D721Med (cell line): ENCODE measurements around the gene GRK7.
"Not testable (repeated sequence)": the region's sequence is repeated elsewhere in the genome, so short reads cannot be mapped to it uniquely, and the experiment has no call there.

Source experiments
- DNase-seq: peaks from one replicate; pipeline ENCODE4 v3.0.0; 2011; ENCODE audit warnings: low spot score; ENCODE audit not compliant: insufficient read length
- FAIRE-seq: peaks from 2 replicates; lab custom pipeline; 2011; peaks lifted over from hg19 to GRCh38; lab: Jason Lieb, UNC
- TF ChIP-seq, protein P1 (sequence below): IDR thresholded peaks from 2 replicates; pipeline ENCODE4 v1.5.1; 2012; ENCODE audit warnings: mild to moderate bottlenecking, control low read depth; ENCODE audit not compliant: insufficient read depth; ENCODE audit errors: missing control alignments

GRK7 gene

DNA sequence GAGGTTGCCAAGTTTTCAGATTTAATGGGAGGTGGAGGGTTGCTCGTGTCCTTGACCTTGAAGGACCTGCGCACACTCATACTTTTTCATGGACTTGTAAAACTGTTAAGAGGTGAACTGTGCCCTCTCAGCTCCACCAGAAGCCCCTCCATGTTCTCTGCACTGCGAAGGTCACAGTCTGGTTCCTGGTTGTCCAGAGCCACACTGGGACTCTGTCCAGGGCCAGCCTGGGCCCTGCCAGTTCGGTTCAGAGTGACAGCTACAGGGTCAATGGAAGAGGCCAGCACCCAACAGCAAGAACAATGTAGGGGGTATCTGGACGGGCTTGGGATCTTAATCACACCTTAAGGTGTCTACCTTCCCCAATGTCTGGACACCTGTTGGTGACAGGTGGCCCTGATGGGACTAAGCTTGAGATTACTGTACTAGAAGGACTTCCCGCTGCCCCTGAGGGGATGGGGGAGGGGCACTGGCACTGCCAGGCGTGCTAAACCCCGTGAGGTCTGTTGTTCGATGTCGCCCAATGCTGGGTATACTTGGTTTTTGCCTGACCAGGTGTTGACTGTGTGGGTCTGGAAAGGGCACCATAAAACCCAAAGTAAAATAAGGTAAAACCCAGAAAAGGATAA lies 34.7 kb downstream of the GRK7 start:
- TF ChIP-seq, protein P1, sequence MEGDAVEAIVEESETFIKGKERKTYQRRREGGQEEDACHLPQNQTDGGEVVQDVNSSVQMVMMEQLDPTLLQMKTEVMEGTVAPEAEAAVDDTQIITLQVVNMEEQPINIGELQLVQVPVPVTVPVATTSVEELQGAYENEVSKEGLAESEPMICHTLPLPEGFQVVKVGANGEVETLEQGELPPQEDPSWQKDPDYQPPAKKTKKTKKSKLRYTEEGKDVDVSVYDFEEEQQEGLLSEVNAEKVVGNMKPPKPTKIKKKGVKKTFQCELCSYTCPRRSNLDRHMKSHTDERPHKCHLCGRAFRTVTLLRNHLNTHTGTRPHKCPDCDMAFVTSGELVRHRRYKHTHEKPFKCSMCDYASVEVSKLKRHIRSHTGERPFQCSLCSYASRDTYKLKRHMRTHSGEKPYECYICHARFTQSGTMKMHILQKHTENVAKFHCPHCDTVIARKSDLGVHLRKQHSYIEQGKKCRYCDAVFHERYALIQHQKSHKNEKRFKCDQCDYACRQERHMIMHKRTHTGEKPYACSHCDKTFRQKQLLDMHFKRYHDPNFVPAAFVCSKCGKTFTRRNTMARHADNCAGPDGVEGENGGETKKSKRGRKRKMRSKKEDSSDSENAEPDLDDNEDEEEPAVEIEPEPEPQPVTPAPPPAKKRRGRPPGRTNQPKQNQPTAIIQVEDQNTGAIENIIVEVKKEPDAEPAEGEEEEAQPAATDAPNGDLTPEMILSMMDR, result no peak
- DNase-seq, result no peak
- no peak for FAIRE-seq

DNA sequence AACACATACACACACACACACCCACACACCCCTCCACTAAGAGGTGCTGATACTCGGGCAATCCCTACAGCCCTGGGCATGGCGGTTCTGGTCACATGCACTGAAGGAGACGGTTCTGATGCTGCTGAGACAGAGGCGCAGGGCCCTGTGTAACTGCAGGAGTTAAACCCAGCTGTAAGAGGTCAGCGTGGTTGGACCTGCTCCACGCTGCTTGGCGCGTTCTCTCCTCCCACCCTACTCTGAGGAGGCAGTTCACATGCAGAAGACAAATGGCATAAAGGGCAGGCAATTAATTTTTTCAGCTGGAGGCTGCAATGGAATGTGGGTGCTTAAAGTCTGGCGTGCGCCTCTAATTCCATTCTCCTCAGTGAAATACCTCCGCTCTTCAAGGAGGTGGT lies 35.2 kb downstream of the GRK7 start:
- no peak for DNase-seq
- no peak for FAIRE-seq

DNA sequence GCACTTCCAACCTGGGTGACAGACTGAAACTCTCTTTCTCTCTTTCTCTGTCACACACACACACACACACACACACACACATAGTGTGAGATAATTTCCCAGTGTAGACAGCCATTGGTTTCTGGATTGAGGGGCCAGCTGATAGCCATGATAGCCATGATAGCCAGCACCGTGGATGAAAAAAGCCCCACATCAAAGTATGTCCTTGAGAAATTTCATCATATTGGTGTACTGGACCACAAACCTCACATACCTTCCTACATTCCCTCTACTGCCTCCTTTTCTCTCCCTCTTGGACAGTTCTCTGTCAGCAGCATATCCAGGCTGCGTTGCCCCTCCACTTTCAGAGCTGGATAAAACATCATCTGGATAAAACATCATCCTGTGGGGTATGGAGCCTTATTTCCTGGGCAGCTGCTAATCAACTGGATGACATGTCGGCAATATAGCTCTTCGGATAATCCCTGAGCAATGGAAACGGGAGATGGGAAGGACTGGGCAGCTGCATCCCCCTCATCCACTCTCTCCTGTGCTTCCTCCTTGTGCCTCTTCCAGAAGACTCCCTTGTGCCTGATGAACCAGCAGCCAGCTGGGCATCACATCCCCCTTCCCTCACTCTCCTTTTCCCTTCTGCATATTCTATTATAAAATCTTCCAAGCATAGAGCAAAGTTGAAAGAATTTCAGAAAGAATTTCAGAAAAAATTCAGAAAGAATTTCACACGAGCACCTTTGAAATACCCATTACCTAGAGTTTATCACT lies 39.3 kb downstream of the GRK7 start:
- TF ChIP-seq, protein P1, result no peak
- DNase-seq (no peak), FAIRE-seq (no peak)

More for the DNA sequence above, 35.2 kb downstream of the GRK7 start:
- TF ChIP-seq, protein P1, result no peak

DNA sequence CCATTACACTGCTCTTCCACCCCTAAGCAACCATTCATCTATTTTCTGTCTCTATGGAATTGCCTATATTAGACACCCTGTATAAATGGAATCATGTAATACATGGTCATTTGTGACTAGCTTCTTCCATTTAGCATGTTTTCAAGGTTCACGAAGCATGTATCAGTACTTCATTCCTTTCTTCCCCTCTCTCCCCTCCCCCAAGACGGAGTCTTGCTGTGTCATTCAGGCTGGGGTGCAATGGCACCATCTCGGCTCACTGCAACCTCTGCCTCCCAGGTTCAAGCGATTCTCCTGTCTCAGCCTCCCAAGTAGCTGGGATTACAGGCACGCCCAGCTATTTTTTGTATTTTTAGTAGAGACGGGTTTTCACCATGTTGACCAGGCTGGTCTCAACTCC lies 40.3 kb downstream of the GRK7 start:
- DNase-seq, FAIRE-seq: not testable (repeated sequence)

DNA sequence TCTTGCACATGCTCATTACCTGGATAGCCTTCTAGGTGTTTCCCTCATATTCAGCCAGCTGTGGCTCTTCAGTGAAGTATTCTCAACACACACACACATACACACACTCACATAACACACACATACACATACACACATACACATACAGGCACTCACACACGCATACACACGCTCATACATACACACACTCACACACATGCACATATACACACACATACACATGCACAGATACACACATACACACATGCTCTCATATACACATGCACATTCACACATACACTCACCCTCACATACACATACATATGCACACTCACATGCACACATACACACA lies 41.2 kb downstream of the GRK7 start:
- FAIRE-seq, result no peak
- TF ChIP-seq, protein P1, result no peak

DNA sequence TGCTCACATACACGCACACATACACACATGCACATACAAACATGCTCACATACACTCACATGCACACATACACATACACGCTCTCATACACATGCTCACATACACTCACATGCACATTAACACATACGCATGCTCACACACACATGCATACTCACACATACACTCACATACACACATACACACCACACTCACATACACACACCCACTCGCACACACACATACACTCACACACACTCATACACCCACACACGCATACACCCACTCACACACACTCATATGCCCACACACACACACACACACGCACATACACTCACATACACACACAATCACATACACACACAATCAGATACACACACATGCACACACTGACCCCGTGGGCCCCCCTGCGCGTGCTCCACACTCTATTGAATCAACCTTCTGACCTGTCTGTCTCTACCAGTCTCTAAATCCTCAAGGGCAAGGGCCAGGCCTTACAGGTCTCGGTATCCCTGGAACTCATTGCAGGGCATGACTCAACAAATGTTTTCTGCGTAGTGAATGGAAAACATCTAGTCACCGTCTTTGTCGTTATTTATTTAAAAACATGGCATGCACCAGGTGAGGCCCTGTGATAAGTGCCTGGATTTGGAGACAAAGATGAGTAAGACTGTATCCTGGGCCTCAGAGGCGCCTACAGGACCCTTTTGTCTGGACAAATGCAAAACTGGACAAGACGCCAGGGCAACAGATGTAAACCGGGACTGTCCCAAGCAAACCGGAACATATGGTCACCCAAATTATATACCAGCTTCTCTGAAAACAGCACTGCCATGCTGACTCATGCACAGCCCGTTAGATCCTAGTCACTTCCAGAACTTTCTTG lies 41.8 kb downstream of the GRK7 start:
- FAIRE-seq, result no peak
- no peak for DNase-seq

More for the DNA sequence above, 41.2 kb downstream of the GRK7 start:
- DNase-seq, result no peak

More for the DNA sequence above, 41.8 kb downstream of the GRK7 start:
- TF ChIP-seq, protein P1, result no peak
